ENCODE results near the gene GPR158. TPM values are rescaled to one million over a fixed set of nuclear protein-coding genes. Genes with fewer than 3 reads are reported as not detected.
"Not testable (repeated sequence)": the region's sequence is repeated elsewhere in the genome, so short reads cannot be mapped to it uniquely, and the experiment has no call there.

The GPR158 gene
- total RNA-seq, 1 donor from 2014 or later, result 0.52 TPM

DNA sequence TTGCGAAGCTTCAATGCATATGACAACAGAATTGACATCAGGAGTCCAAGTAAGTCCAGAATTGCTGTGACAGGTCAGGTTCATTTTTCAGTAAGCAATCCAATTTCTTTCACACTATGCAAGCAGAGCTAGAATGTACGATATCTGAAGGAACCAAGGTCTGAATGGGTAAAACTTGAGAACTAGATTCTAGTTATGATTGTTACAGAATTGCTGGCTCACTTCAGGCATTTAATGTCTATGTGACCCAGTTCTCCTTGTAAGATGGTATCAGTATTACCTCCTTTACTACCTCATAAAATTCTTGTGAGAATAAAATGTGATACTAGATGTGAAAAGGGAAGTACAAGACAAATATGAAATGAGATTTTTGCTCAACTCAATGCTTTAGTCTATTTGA is 159.6 kb downstream of the GPR158 start:
- no peaks in the 10 kb centered on the region for H3K36me3 ChIP-seq (ENCODE audit: control insufficient read depth in 3 of 3, insufficient read depth in 3 of 3, low read length in 3 of 3)
- no peaks in the 10 kb centered on the region for H3K27me3 ChIP-seq (ENCODE audit: control insufficient read depth in 3 of 3, insufficient read depth in 3 of 3, low read length in 3 of 3)
- H3K9ac ChIP-seq (ENCODE audit: low read depth in 1 of 3, low read length in 3 of 3), result no peak overlapping the region

DNA sequence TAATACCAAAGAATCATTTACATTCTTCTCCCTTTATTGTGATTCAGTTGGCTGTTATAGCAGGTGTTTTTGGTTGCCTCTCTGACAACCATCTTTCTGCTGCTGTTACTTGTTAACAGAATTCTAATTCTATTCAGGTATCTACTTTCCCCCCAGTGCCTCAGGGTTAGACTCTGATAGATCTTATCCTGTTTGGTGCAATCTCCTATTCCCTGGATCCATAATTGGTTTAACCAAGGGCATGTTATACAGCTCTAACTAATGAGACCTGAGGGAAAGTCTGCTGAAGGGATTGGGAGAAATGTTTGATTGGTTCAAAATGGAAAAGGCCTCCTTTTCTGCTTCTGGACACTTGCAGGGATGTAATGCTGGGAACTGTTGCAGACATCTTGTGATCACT is 161.5 kb downstream of the GPR158 start:
- no peaks in the 10 kb centered on the region for H3K9me3 ChIP-seq (ENCODE audit: control insufficient read depth in 3 of 3, low read length in 3 of 3)
- no peak overlapping the region for H3K4me3 ChIP-seq (ENCODE audit: low read length in 3 of 3)
- H3K27ac ChIP-seq (ENCODE audit: low read depth, low read length), result no peak overlapping the region
- H3K4me1 ChIP-seq (ENCODE audit: control insufficient read depth in 3 of 3, insufficient read depth in 3 of 3, low read length in 3 of 3), result no peaks in the 10 kb centered on the region
- no peak overlapping the region for H3K9ac ChIP-seq (ENCODE audit: low read depth in 1 of 3, low read length in 3 of 3)
- H3K27me3 ChIP-seq (ENCODE audit: control insufficient read depth in 3 of 3, insufficient read depth in 3 of 3, low read length in 3 of 3), result no peaks in the 10 kb centered on the region
- H3K36me3 ChIP-seq (ENCODE audit: control insufficient read depth in 3 of 3, insufficient read depth in 3 of 3, low read length in 3 of 3), result no peaks in the 10 kb centered on the region

More for the DNA sequence above, 159.6 kb downstream of the GPR158 start:
- Histone ChIP-seq H3K4me1 (ENCODE audit: control insufficient read depth in 3 of 3, insufficient read depth in 3 of 3, low read length in 3 of 3) (no peaks in the 10 kb centered on the region), H3K4me3 (ENCODE audit: low read length in 3 of 3) (no peak overlapping the region), H3K9me3 (ENCODE audit: control insufficient read depth in 3 of 3, low read length in 3 of 3) (no peaks in the 10 kb centered on the region), H3K27ac (ENCODE audit: low read depth, low read length) (no peak overlapping the region)

DNA sequence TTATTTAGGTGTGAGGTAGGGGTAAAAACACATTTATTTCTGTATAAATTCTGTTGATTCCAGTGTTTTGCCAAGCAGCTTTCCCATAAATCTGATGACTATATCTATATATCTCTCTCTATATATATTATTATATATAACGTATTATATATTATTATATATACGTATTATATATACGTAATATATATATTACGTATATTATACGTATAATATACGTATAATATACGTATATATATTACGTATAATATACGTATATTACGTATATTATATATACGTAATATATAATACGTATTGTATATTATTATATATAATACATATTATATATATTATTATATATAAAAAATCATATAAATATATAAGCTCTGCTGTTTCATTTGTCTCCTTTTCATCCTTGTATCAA is 163.5 kb downstream of the GPR158 start:
- Histone ChIP-seq H3K9ac (ENCODE audit: low read depth in 1 of 3, low read length in 3 of 3) (no peak overlapping the region), H3K9me3 (ENCODE audit: control insufficient read depth in 3 of 3, low read length in 3 of 3) (no peaks in the 10 kb centered on the region), H3K4me1 (ENCODE audit: control insufficient read depth in 3 of 3, insufficient read depth in 3 of 3, low read length in 3 of 3) (no peaks in the 10 kb centered on the region), H3K27ac (ENCODE audit: low read depth, low read length) (no peak overlapping the region), H3K36me3 (ENCODE audit: control insufficient read depth in 3 of 3, insufficient read depth in 3 of 3, low read length in 3 of 3) (no peaks in the 10 kb centered on the region), H3K4me3 (ENCODE audit: low read length in 3 of 3) (no peak overlapping the region), H3K27me3 (ENCODE audit: control insufficient read depth in 3 of 3, insufficient read depth in 3 of 3, low read length in 3 of 3) (no peaks in the 10 kb centered on the region)

DNA sequence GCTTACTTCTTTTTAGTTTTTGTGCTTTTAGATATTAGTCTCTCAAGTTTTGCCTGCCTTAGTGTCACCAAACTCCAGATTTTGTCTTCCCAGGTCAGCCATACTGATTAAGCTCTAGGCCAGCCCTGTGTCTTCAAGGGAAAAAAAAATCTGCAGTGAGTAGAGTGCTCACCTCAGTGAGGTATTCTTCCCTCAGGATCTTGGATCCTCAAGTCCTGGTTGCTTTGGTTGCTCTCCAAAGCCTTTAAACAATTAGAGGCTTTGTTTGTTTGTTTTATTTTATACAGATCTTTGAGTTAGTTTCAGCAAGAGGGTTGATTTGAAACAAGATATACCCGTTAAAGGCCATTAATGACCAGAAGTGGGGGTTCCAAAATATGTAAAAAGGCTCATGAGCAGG is 165.2 kb downstream of the GPR158 start:
- no peak overlapping the region for H3K27ac ChIP-seq (ENCODE audit: low read depth, low read length)
- H3K36me3 ChIP-seq (ENCODE audit: control insufficient read depth in 3 of 3, insufficient read depth in 3 of 3, low read length in 3 of 3), result no peaks in the 10 kb centered on the region
- no peak overlapping the region for H3K4me3 ChIP-seq (ENCODE audit: low read length in 3 of 3)

DNA sequence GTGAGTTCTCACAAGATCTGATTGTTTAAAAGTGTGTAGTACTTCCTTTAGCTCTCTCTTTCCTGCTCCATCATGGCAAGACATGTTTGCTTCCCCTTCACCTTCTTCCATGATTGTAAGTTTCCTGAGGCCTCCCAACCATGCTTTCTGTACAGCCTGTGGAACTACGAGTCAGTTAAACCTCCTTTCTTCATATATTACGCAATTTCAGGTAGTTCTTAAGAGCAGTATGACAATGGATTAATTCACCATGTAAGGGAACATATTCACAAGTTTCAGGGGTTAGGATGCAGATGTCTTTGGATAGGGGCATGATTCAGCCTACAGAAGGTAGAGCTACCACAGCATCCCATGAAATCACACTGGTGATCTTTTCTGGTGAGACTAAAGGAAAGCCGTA is 174.7 kb downstream of the GPR158 start:
- Histone ChIP-seq H3K4me1 (ENCODE audit: control insufficient read depth in 3 of 3, insufficient read depth in 3 of 3, low read length in 3 of 3) (no peaks in the 10 kb centered on the region), H3K4me3 (ENCODE audit: low read length in 3 of 3) (no peak overlapping the region), H3K27ac (ENCODE audit: low read depth, low read length) (no peak overlapping the region), H3K9me3 (ENCODE audit: control insufficient read depth in 3 of 3, low read length in 3 of 3) (no peaks in the 10 kb centered on the region), H3K36me3 (ENCODE audit: control insufficient read depth in 3 of 3, insufficient read depth in 3 of 3, low read length in 3 of 3) (no peaks in the 10 kb centered on the region), H3K9ac (ENCODE audit: low read depth in 1 of 3, low read length in 3 of 3) (no peak overlapping the region), H3K27me3 (ENCODE audit: control insufficient read depth in 3 of 3, insufficient read depth in 3 of 3, low read length in 3 of 3) (no peaks in the 10 kb centered on the region)

More for the DNA sequence above, 165.2 kb downstream of the GPR158 start:
- Histone ChIP-seq H3K9me3 (ENCODE audit: control insufficient read depth in 3 of 3, low read length in 3 of 3) (no peaks in the 10 kb centered on the region), H3K4me1 (ENCODE audit: control insufficient read depth in 3 of 3, insufficient read depth in 3 of 3, low read length in 3 of 3) (no peaks in the 10 kb centered on the region), H3K9ac (ENCODE audit: low read depth in 1 of 3, low read length in 3 of 3) (no peak overlapping the region), H3K27me3 (ENCODE audit: control insufficient read depth in 3 of 3, insufficient read depth in 3 of 3, low read length in 3 of 3) (no peaks in the 10 kb centered on the region)

DNA sequence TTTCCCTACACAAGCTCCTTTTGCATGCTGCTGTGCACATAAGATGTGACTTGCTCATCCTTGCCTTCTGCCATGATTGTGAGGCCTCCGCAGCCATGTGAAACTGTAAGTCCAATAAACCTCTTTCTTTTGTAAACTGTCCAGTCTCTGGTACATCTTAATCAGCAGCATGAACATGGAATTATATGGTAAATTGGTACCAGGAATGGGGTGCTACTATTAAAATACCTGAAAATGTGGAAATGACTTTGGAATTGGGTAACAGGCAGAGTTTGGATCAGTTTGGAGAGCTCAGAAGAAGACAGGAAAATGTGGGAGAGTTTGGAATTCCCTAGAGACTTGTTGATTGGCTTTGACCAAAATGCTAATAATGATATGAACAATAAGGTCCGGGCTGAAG is 181.8 kb downstream of the GPR158 start:
- no peaks in the 10 kb centered on the region for H3K27me3 ChIP-seq (ENCODE audit: control insufficient read depth in 3 of 3, insufficient read depth in 3 of 3, low read length in 3 of 3)
- no peak overlapping the region for H3K4me3 ChIP-seq (ENCODE audit: low read length in 3 of 3)
- H3K9me3 ChIP-seq (ENCODE audit: control insufficient read depth in 3 of 3, low read length in 3 of 3), result peaks cover 0 to 3% (median 0%) of the 10 kb centered on the region in 3 donors
- H3K4me1 ChIP-seq (ENCODE audit: control insufficient read depth in 3 of 3, insufficient read depth in 3 of 3, low read length in 3 of 3), result no peaks in the 10 kb centered on the region
- no peak overlapping the region for H3K27ac ChIP-seq (ENCODE audit: low read depth, low read length)
- H3K9ac ChIP-seq (ENCODE audit: low read depth in 1 of 3, low read length in 3 of 3), result no peak overlapping the region
- H3K36me3 ChIP-seq (ENCODE audit: control insufficient read depth in 3 of 3, insufficient read depth in 3 of 3, low read length in 3 of 3), result no peaks in the 10 kb centered on the region

DNA sequence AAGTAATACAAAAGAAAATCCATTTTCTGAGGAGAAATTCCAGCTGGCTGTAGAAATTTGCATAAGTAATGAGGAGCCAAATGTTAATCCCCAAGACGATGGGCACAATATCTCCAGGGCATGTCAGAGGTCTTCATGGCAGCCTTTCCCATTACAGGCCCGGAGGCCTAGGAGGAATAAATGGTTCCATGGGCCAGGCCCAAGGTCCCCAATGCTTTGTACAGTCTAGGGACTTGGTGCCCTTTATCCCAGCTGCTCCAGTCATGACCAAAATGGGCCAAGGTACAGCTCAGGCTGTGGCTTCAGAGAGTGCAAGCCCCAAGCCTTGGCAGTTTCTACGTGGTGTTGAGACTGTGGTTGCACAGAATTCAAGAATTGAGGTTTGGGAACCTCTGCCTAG is 182.5 kb downstream of the GPR158 start:
- Histone ChIP-seq H3K4me3 (ENCODE audit: low read length in 3 of 3) (no peak overlapping the region), H3K9me3 (ENCODE audit: control insufficient read depth in 3 of 3, low read length in 3 of 3) (peaks cover 0 to 3% (median 0%) of the 10 kb centered on the region in 3 donors), H3K36me3 (ENCODE audit: control insufficient read depth in 3 of 3, insufficient read depth in 3 of 3, low read length in 3 of 3) (no peaks in the 10 kb centered on the region), H3K9ac (ENCODE audit: low read depth in 1 of 3, low read length in 3 of 3) (no peak overlapping the region), H3K27me3 (ENCODE audit: control insufficient read depth in 3 of 3, insufficient read depth in 3 of 3, low read length in 3 of 3) (no peaks in the 10 kb centered on the region), H3K27ac (ENCODE audit: low read depth, low read length) (no peak overlapping the region), H3K4me1 (ENCODE audit: control insufficient read depth in 3 of 3, insufficient read depth in 3 of 3, low read length in 3 of 3) (no peaks in the 10 kb centered on the region)

DNA sequence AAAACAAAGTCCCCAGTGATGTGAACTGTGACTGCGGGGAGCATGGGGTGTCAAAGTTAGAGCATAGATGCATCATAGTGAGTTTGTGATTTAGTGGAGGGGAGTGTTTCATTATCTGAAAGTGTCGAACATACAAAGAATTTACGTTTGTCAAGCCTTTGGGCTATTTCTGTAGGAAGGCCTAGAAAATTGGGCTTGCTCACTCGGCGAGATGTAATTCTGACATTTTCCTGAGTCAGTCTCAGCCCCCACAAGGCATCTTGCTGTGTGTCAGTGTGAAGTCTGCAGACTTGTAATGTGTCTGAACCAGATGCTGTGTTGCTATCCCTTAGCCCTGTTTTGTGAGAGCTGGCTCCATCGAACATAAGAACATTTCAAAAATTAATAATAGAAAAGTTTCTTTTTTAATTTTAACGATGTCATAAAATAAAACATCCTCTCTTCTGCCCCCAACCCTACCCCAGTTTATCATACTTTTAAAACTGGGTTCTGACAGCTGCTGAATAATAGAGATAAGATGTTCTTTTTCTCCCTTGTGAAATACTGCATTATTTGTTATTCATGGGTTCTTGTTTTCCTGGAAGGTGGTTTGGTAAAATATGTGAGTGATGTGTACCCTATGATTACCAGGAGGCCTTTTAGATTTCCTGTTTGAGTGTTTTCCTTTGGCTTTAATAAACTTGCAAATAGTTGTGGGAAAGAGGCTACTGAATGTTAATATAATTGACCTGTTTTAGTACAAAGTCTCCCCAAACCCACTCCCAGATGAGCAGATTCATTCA is 207.4 kb downstream of the GPR158 start:
- H3K9ac ChIP-seq (ENCODE audit: low read depth in 1 of 3, low read length in 3 of 3), result no peak overlapping the region
- no peaks in the 10 kb centered on the region for H3K27me3 ChIP-seq (ENCODE audit: control insufficient read depth in 3 of 3, insufficient read depth in 3 of 3, low read length in 3 of 3)
- H3K4me3 ChIP-seq (ENCODE audit: low read length in 3 of 3), result no peak overlapping the region
- H3K36me3 ChIP-seq (ENCODE audit: control insufficient read depth in 3 of 3, insufficient read depth in 3 of 3, low read length in 3 of 3), result no peaks in the 10 kb centered on the region
- H3K4me1 ChIP-seq (ENCODE audit: control insufficient read depth in 3 of 3, insufficient read depth in 3 of 3, low read length in 3 of 3), result no peaks in the 10 kb centered on the region
- H3K27ac ChIP-seq (ENCODE audit: low read depth, low read length), result no peak overlapping the region
- no peaks in the 10 kb centered on the region for H3K9me3 ChIP-seq (ENCODE audit: control insufficient read depth in 3 of 3, low read length in 3 of 3)

DNA sequence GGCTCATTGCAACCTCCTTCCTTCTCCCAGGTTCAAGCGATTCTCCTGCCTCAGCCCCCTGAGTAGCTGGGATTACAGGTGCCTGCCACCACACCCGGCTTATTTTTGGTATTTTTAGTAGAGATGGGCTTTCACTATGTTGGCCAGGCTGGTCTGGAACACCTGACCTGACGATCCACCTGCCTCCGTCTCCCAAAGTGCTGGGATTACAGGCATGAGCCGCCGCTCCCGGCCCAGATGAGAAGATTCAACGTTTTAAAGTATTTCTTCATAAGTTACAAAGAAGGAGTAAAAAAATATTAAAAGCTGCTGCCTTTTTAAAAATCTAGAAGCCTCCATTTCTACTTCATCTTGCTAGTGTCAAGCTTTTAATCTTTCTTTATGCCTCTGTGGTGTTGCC is 208.1 kb downstream of the GPR158 start:
- not testable (repeated sequence) for H3K36me3 ChIP-seq (ENCODE audit: control insufficient read depth in 3 of 3, insufficient read depth in 3 of 3, low read length in 3 of 3); H3K9me3 ChIP-seq (ENCODE audit: control insufficient read depth in 3 of 3, low read length in 3 of 3); H3K27ac ChIP-seq (ENCODE audit: low read depth, low read length); H3K4me3 ChIP-seq (ENCODE audit: low read length in 3 of 3); H3K4me1 ChIP-seq (ENCODE audit: control insufficient read depth in 3 of 3, insufficient read depth in 3 of 3, low read length in 3 of 3); H3K27me3 ChIP-seq (ENCODE audit: control insufficient read depth in 3 of 3, insufficient read depth in 3 of 3, low read length in 3 of 3); H3K9ac ChIP-seq (ENCODE audit: low read depth in 1 of 3, low read length in 3 of 3)

DNA sequence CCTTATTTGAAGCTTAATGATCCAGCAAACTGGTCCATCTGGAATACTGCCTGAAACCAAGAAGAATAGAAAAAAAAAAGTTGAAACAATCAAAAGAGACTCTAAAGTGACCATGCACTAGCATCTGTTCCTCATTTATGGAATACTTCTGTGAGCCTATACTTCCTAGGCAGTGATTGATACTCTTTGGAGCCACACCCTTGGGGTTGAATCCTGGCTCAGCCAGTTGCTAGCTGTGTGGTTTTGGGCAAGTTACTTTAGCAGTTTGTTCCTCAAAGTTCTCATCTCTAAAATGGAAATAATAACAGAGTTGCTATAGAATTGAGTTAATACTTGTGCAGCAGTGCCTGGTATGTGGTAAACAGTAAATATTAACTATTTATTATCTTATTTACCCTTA is 208.9 kb downstream of the GPR158 start:
- Histone ChIP-seq H3K36me3 (ENCODE audit: control insufficient read depth in 3 of 3, insufficient read depth in 3 of 3, low read length in 3 of 3) (no peaks in the 10 kb centered on the region), H3K4me1 (ENCODE audit: control insufficient read depth in 3 of 3, insufficient read depth in 3 of 3, low read length in 3 of 3) (no peaks in the 10 kb centered on the region), H3K27ac (ENCODE audit: low read depth, low read length) (no peak overlapping the region), H3K4me3 (ENCODE audit: low read length in 3 of 3) (no peak overlapping the region), H3K27me3 (ENCODE audit: control insufficient read depth in 3 of 3, insufficient read depth in 3 of 3, low read length in 3 of 3) (no peaks in the 10 kb centered on the region), H3K9ac (ENCODE audit: low read depth in 1 of 3, low read length in 3 of 3) (no peak overlapping the region), H3K9me3 (ENCODE audit: control insufficient read depth in 3 of 3, low read length in 3 of 3) (peaks cover 0 to 3% (median 0%) of the 10 kb centered on the region in 3 donors)

Measured in skeletal muscle tissue (tissue), 4 donors.